ENCODE results near the gene INPP5A.

GRCh38 chr10:132642732-132643008, 105.1 kb downstream of the INPP5A start:
- TF ChIP-seq POLR2A (IDR thresholded peaks at IDR 0.05) (no peak), CTCF (IDR thresholded peaks at IDR 0.05) (no peak)

Data from upper lobe of left lung (tissue), 4 donors.